Stimulated activated CD8-positive, alpha-beta memory T cell treated with anti-CD3 and anti-CD28 coated beads, Interleukin-7, amount 100 ng/mL, for 4 hours (primary cell): ENCODE results near the gene KIR2DL1.
"Not testable (repeated sequence)": the region's sequence is repeated elsewhere in the genome, so short reads cannot be mapped to it uniquely, and the experiment has no call there.

Source experiments
- DNase-seq, 2 donors: peaks; one replicate each; pipeline ENCODE4 v3.0.0-alpha.2; 2020; ENCODE audit warnings: low read depth in 2 of 2

The KIR2DL1 gene

DNA sequence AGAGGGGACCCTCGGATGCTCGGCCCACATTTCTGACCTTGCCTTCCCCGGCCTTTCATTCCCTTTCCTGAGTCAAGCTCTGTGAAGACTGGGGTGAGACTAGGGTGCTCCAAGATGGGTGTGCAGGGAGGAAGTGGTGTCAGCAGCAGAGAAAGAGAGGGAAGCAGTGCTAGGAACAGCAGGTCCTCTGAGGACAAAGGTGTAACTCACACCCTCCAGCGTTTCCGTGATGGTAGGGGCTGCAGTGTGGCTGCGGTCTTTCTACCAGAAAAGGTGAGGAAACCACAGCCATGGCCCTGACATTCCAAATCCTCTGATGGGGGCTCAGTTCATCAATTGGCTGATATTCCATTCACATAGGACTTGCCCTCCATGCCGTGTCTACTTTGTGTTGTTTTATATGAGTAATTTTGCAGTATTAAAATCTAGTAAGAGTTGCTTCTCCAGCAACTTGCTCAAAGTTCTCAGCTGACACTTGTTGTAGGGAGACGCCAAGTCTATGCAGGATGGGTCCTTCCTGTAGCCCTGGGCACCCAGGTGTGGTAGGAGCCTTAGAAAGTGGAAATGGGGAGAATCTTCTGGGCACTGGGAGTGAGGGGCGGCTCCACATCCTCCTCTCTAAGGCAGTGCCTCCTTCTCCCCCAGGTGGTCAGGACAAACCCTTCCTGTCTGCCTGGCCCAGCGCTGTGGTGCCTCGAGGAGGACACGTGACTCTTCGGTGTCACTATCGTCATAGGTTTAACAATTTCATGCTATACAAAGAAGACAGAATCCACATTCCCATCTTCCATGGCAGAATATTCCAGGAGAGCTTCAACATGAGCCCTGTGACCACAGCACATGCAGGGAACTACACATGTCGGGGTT, 48.3 kb downstream of the KIR2DL1 start:
- DNase-seq: no peak

DNA sequence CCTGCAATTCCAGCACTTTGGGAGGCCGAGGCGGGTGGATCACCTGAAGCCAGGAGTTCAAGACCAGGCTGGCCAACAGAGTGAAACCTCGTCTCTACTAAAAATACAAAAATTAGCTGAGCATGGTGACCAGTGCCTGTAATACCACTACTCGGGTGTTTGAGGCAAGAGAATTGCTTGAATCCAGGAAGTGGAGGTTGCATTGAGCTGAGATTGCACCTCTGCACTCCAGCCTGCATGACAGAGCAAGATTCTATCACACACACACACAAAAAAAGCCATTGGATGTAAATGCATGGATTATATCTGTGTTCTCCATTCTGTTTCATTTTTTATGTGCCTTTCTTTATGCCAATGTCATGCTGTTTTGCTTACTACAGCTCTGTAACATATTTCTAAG, 54.8 kb downstream of the KIR2DL1 start:
- DNase-seq: not testable (repeated sequence)

DNA sequence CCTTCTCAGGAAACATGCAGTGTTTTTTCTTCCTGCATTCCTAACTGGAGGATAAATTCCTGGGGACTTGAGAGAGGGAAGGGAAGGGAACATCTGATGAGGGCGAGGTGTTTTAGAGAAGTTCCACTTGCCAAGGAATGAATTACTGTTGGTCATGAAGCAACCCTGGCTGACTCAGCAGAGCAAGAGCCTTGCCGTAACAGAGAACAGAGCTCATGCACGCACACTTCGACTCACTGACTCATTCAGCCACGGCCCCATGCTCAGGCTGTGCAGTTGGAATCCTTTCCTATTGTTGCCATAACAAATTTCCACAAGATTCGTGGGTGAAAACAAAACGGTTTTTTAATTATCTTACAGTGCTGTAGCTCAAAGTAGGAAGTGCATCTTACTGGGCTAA, 55.7 kb downstream of the KIR2DL1 start:
- DNase-seq: not testable (repeated sequence)

DNA sequence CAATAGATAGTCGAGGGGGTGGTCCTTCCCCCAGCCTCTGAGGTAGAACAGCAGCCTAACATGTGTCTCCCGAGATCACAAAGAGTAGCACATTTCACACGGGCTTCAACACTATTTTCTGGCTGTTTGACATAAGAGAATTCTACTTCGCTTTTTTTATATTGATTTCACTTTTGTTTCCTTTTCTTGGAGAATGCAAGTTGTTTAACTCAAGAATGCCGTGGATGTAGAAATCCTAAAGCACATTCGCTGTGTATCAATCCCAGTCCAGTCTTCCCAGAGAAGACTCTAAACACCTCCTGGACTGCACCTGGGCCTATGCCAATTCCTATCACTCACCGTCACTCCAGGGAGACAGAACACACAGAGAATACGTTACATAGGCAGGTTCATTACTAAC, 58.5 kb downstream of the KIR2DL1 start:
- not testable (repeated sequence) for DNase-seq

DNA sequence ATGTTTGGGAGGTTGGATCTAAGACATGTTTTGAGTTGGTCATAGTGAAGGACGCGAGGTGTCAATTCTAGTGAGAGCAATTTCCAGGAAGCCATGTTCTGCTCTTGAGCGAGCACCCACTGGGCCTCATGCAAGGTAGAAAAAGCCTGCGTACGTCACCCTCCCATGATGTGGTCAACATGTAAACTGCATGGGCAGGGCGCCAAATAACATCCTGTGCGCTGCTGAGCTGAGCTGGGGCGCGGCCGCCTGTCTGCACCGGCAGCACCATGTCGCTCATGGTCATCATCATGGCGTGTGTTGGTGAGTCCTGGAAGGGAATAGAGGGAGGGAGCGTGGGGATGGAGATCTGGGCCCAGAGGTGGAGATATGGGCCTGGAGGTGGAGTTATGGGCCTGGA, 62.9 kb downstream of the KIR2DL1 start, which contains the start of gene KIR2DS4:
TSS of gene KIR2DS4 (plus strand) at position 181 of the 400 bp plus-strand sequence.
- DNase-seq: not testable (repeated sequence)
